Pancreas (tissue), 10 donors: ENCODE results near the gene STX2. TPM values are rescaled to one million over a fixed set of nuclear protein-coding genes. Genes with fewer than 3 reads are reported as not detected.
A peak's percentile ranks its signal among the peaks of the same experiment; 100 is the strongest.

ENCODE experiments used
- ATAC-seq, 4 donors: fragments of 200-7000 bp; cut with Tn5 transposase; one replicate each; pipeline versions ENCODE4 v1.8.0 to v1.9.1; 2020; ENCODE audit warnings: mild to moderate bottlenecking in 4 of 4, moderate library complexity in 4 of 4
- DNase-seq, 6 donors: peaks; one replicate each; pipeline ENCODE4 v3.0.0-alpha.2; 2020
- FAIRE-seq: peaks from 2 replicates; lab custom pipeline; 2012; peaks lifted over from hg19 to GRCh38; lab: Jason Lieb, UNC
- H3K27ac ChIP-seq, 4 donors: fragments of 200-600 bp; sonication (generic); 1 replicate in 3 of 4; 2 replicates in 1 of 4; pipeline versions ENCODE4 v1.5.0 to v1.8.0; 2020
- H3K27me3 ChIP-seq, 4 donors: fragments of 200-600 bp; one replicate each; pipeline ENCODE4 v1.8.0; 2021
- H3K36me3 ChIP-seq, 3 donors: fragments of 200-600 bp; sonication (generic) in 1 of 3; one replicate each; pipeline versions ENCODE4 v1.5.0 to v1.8.0; 2020 to 2021
- H3K4me1 ChIP-seq, 3 donors: fragments of 200-600 bp; one replicate each; pipeline ENCODE4 v1.8.0; 2021
- H3K4me3 ChIP-seq, 4 donors: fragments of 200-600 bp; sonication (generic) in 2 of 4; one replicate each; pipeline versions ENCODE4 v1.5.0 to v1.8.0; 2020 to 2021
- H3K9me3 ChIP-seq, 4 donors: fragments of 200-600 bp; one replicate each; pipeline ENCODE4 v1.8.0; 2021
- WGBS, 2 donors: extraction: QIAGEN DNeasy Blood & Tissue Kit; methylation state at CpG; one replicate each; pipeline ENCODE4 v1.1.7; 2013; 5-methylcytosine and 5-hydroxymethylcytosine counted together
- intact Hi-C, 3 donors: fragments of 100-400 bp; cut with DNase I; formaldehyde crosslinking; loops; one replicate each; pipeline versions ENCODE4 v1.11.1 to v1.14.2; 2022
- polyA plus RNA-seq, 2 donors: library from polyadenylated mRNA; stranded (reverse); fragments of 200-250 nt; gene quantifications; one replicate each; pipeline ENCODE4 v1.2.3, GENCODE V29; 2013
- total RNA-seq, 6 donors: library from RNA; stranded (reverse); fragmentation: NEBNext Ultra II Directional in 4 of 6; extraction: Animal tissue kit (Norgen Biotek cat#: 25700) in 4 of 6; gene quantifications; one replicate each; pipeline versions ENCODE4 v1.2.1 to v1.2.4, GENCODE V29; 2021 to 2023
- TF ChIP-seq, protein P1 (sequence below), 4 donors: fragments of 200-600 bp; sonication (generic) in 3 of 4; IDR thresholded peaks; one replicate each; pipeline versions ENCODE4 v1.5.0 to v1.8.0; 2021; ENCODE audit warnings: antibody characterized with exemption in 4 of 4
- donor health status: healthy with polysubstance abuse.
- donor health status: DM: no; HTN: no; CAD: no; lungs with moderate emphysema.
- donor health status: DM: no; HTN: no; CAD: no.
- donor health status: control.
- donor health status: control.
- donor health status: Bipolar disorder and iron deficiency.
- donor health status: DM: yes; HTN: yes; CAD: no.
- donor health status: DM: no; HTN: no; CAD: no.
- donor health status: DM: no; HTN: no; CAD: no.
- donor health status: DM: yes; HTN: yes; CAD: no.

Gene STX2
- total and polyA plus RNA-seq, 8 donors, result 4.8 to 16.8 (median 6.9) TPM

DNA sequence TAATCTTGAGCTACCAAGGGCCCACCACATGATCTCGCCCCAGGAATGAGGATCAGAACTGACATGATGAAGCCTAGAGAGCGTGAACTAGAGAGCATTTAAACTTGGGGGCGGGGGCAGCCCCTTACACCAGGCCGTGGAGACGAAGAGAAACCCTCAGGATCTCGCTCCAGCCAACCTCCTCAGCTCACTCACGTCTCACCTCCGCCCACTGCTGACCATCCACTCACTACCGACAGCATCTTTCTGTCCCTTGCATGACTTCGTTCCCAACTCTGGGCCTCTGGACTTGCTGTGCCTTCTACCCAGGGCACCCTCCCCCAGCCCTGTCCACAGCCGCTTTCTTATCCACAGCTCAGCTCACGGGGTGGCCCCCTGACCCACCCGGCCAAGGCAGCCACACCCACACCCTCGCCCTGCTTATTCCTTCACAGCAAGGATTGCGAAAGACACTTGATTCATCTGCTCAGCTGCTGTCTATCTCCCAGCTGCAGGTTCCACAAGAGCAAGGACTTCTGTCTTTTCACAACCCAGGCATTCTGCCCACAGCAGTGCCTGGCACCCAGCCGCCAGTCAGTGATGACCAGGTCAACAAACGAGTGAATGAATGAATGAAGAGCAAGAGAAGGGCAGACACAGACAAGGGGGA, 6.4 kb downstream of the STX2 start:
- H3K9me3 ChIP-seq, result no peaks in the 10 kb centered on the region
- 80 to 81% methylated on average over 17 of the region's 17 CpGs for WGBS, 2 donors
- DNase-seq, result no peak
- intact Hi-C loops, result no loop called here
- FAIRE-seq, result no peak
- no peak overlapping the region for H3K4me3 ChIP-seq
- peaks cover 0 to 1% (median 0%) of the 10 kb centered on the region in 3 donors for H3K4me1 ChIP-seq
- ATAC-seq, result peak in 2 of 4 donors; percentile 29 to 35
- no peaks in the 10 kb centered on the region for H3K27me3 ChIP-seq
- no peaks in the 10 kb centered on the region for H3K36me3 ChIP-seq
- H3K27ac ChIP-seq, result no peak overlapping the region
- TF ChIP-seq, protein P1, sequence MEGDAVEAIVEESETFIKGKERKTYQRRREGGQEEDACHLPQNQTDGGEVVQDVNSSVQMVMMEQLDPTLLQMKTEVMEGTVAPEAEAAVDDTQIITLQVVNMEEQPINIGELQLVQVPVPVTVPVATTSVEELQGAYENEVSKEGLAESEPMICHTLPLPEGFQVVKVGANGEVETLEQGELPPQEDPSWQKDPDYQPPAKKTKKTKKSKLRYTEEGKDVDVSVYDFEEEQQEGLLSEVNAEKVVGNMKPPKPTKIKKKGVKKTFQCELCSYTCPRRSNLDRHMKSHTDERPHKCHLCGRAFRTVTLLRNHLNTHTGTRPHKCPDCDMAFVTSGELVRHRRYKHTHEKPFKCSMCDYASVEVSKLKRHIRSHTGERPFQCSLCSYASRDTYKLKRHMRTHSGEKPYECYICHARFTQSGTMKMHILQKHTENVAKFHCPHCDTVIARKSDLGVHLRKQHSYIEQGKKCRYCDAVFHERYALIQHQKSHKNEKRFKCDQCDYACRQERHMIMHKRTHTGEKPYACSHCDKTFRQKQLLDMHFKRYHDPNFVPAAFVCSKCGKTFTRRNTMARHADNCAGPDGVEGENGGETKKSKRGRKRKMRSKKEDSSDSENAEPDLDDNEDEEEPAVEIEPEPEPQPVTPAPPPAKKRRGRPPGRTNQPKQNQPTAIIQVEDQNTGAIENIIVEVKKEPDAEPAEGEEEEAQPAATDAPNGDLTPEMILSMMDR (IDR thresholded peaks at IDR 0.05), result no peak

DNA sequence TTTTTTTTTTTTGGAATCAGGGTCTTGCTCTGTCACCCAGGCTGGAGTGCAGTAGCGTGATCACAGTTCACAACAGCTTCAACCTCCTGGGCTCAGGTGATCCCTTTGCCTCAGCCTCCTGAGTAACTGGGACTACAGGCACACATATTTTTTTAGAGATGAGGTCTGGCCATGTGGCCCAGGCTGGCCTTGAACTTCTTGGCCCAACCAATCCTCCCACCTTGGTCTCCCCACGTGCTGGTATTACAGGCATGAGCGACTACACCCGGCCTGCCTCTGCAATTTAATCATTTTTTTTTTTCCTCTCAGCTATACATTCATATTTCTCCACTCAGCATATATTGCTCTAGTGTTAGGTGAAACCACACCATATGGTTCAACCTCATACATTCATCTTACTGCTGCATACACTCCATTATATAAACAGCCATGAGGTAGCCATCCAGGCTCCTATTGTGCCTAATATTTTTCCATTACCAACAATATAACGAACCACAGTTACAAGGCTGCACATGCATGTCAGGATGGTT, 7.1 kb downstream of the STX2 start:
- TF ChIP-seq, protein P1 (IDR thresholded peaks at IDR 0.05), result no peak
- H3K27me3 ChIP-seq, result no peaks in the 10 kb centered on the region
- H3K27ac ChIP-seq, result no peak overlapping the region
- 76 to 84% methylated on average over 5 of the region's 5 CpGs for WGBS, 2 donors
- H3K36me3 ChIP-seq, result no peaks in the 10 kb centered on the region
- no peak for FAIRE-seq
- ATAC-seq, result no peak
- no peaks in the 10 kb centered on the region for H3K9me3 ChIP-seq
- H3K4me1 ChIP-seq, result no peaks in the 10 kb centered on the region
- H3K4me3 ChIP-seq, result no peak overlapping the region
- DNase-seq, result no peak
- intact Hi-C loops, result no loop called here

DNA sequence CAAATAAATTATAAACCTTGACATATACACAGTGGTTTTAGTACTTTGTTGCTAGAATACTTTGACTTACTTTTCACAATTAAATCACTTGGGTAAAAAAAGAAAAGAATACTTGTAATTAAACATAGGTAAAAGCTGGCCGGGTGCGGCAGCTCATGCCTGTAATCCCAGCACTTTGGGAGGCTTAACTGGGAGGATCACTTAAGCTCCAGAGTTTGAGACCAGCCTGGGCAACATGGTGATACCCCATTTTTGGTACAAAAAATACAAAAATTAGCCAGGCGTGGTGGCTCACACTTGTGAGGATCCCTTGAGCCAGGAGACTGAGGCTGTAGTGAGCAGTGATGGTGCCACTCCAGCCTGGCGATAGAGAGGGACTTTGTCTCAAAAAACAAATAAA, 7.8 kb downstream of the STX2 start:
- no peak overlapping the region for H3K4me3 ChIP-seq
- WGBS, 2 donors, result 73 to 86% methylated on average over 4 of the region's 4 CpGs
- H3K9me3 ChIP-seq, result no peaks in the 10 kb centered on the region
- H3K36me3 ChIP-seq, result no peaks in the 10 kb centered on the region
- ATAC-seq, result no peak
- peak overlapping the region in 2 of 4 donors; percentile 6 to 65 for H3K27ac ChIP-seq
- no peaks in the 10 kb centered on the region for H3K4me1 ChIP-seq
- TF ChIP-seq, protein P1 (IDR thresholded peaks at IDR 0.05), result no peak
- no peak for FAIRE-seq
- no peaks in the 10 kb centered on the region for H3K27me3 ChIP-seq
- intact Hi-C loops, result no loop called here
- no peak for DNase-seq

DNA sequence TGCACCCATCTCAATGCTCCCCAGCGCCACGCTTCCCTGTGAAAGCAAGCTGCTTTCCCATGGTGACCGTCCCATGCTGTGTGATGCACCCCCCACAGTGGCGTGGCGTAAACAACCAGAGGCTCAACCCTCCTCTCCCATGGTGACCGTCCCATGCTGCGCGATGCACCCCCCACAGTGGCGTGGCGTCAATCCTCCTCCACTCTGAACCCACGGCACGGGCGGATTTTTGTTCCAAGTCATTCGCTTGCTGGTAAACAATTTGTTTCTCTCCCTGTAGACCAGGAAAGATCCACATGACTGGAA, 8.9 kb downstream of the STX2 start:
- WGBS, 2 donors, result 65 to 76% methylated on average over 14 of the region's 14 CpGs
- TF ChIP-seq, protein P1 (IDR thresholded peaks at IDR 0.05), result no peak
- Histone ChIP-seq H3K36me3 (no peaks in the 10 kb centered on the region), H3K4me1 (no peaks in the 10 kb centered on the region), H3K4me3 (no peak overlapping the region), H3K27ac (peak overlapping the region in 3 of 4 donors; percentile 8 to 65 (median 22)), H3K27me3 (no peaks in the 10 kb centered on the region), H3K9me3 (no peaks in the 10 kb centered on the region)
- DNase-seq (no peak), FAIRE-seq (no peak), ATAC-seq (peak in 3 of 4 donors; percentile 38 to 64 (median 46))
- intact Hi-C loops, result no loop called here
